ENCODE results near the gene SYNGR1.

DNA sequence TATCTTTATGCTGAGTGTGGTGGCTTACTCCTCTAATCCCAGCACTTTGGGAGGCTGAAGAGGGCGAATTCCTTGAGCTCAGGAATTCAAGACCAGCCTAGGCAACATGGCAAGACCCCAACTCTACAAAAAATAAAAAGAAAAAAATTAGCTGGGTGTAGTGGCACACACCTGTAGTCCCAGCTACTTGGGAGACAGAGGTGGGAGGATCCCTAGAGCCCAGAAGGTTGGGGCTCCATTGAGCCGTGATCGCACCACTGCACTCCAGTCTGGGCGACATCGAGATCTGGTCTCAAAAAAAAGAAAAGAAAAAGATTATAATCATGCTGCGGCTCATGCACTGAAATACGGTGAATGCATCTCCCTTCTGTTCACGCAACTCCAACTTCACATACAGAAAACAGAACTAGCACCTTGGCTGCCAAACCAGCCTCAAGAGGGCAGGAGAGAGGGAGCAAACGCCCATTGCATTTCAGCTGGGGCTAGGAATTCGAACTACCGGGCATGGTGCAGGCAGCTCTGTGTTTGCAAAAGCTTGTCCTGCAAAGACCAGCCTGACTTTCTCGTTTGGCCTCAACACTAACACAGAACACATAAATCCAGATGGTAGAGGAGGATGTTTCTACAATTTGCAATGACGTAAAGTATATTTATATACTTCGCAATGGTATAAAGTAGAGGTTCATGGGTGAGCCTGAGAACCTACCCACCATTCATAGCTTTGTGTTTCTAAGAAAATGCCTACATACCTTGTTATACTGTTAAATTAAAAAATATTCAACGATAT lies 6.3 kb upstream of the SYNGR1 start:
- no peak for TF ChIP-seq POLR2A (IDR thresholded peaks at IDR 0.05)
- TF ChIP-seq, protein P1, sequence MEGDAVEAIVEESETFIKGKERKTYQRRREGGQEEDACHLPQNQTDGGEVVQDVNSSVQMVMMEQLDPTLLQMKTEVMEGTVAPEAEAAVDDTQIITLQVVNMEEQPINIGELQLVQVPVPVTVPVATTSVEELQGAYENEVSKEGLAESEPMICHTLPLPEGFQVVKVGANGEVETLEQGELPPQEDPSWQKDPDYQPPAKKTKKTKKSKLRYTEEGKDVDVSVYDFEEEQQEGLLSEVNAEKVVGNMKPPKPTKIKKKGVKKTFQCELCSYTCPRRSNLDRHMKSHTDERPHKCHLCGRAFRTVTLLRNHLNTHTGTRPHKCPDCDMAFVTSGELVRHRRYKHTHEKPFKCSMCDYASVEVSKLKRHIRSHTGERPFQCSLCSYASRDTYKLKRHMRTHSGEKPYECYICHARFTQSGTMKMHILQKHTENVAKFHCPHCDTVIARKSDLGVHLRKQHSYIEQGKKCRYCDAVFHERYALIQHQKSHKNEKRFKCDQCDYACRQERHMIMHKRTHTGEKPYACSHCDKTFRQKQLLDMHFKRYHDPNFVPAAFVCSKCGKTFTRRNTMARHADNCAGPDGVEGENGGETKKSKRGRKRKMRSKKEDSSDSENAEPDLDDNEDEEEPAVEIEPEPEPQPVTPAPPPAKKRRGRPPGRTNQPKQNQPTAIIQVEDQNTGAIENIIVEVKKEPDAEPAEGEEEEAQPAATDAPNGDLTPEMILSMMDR (IDR thresholded peaks at IDR 0.05): peak; percentile 15 to 78 (median 48)

Measured in thyroid gland (tissue), 4 donors.